T-helper 2 cell (primary cell): ENCODE data around the gene KDM8.
"Not testable (repeated sequence)": the region's sequence is repeated elsewhere in the genome, so short reads cannot be mapped to it uniquely, and the experiment has no call there.

Source experiments
- DNase-seq, 5 experiments: peaks; one replicate each; pipeline versions ENCODE4 v3.0.0 to v3.0.0-alpha.2; 2012 to 2022

Gene KDM8

DNA sequence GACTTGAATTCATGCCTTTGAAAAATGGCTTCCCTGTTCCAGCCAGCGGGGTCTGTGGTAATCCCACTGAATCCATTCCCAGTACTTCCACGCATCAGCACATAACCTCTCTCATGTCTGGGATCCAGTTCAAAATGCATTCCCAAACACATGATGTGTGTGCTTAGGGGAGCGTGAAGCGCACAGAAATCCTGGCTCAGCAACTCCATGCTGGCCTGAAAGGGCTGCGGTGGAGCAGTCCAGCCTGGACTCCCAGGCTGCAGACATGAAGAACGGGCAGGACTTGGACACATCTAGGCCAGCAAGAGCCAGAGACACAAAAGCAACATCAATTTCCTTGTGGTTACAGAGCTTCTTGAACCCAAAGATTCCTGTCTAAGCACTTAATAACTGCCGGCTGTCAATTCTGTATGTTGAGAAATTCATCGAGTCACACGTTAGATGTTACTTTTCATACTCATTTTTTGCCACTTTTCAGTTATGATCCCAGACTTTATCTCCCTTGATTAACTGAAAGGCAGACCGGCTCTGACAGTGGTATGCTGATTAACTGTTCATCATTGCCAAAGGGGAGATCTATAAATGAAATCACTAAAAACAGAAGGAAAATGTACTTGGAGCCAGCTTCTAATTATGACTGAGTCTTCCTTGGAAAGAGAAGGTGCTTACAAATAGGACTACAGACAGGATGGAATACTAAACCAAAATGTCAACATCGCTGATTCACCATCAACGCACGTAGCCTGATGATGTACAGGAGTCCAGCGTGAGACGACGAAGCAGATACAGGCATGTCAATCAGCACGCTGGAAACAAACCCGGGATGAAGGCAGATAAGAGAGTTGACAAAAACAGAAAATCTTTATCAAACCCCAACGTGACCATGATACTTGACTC, 42.2 kb downstream of the KDM8 start:
- DNase-seq = peak in 2 of 5 experiments; percentile 49 to 95

DNA sequence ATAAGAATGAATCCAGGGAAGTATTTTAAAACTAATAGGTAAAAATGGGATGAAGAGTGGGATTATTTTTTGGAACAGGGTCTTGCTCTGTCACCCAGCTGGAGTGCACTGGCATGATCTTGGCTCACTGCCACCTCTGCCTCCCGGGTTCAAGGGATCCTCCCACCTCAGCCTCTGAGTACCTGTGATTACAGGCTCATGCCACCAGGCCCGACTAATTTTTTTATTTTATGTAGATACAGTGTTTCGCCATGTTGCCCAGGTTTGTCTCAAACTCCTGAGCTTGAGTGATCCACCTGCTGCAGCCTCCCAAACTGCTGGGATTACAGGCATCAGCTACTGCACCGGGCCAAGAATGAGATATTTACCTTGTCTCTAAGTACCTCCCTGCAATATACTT, 43.1 kb downstream of the KDM8 start:
- peak in 1 of 5 experiments; percentile 61 for DNase-seq

- not testable (repeated sequence) for DNase-seq
Observed at GRCh38 chr16:27247076-27247475, 43.8 kb downstream of the KDM8 start.

DNA sequence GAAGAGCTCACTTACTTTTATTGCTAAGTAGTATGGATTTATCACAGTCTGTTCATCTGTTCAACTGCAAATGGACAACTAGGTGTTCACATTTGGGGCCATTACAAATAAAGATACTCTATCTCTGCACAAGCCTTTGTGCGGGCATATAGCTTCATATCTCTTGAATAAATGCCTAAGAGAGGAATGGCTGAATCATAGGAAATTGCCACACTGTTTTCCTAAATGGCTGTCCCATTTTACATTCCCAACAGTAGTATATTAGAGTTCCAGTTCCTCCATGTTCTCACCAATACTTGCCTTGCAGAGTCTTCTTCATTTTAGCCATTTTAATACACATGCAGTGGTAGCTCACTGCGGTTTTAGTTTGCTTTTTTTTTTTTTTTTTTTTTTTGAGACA, 44.7 kb downstream of the KDM8 start:
- DNase-seq = no peak

DNA sequence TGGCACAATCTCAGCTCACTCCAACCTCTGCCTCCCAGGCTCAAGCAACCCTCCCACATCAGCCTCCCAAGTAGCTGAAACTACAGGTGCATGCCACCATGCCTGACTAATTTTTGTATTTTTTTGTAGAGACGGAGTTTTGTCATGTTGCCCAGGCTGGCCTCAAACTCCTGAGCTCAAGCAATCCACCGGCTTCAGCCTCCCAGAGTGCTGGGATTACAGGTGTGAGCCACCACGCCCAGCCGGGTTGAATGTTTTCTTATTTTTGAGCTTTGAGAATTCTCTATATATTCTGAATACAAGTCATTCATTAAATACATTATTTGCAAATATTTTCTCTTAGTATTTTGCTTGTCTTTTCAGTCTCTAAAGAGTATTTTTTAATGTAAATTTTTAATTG, 45.6 kb downstream of the KDM8 start:
- DNase-seq = not testable (repeated sequence)

DNA sequence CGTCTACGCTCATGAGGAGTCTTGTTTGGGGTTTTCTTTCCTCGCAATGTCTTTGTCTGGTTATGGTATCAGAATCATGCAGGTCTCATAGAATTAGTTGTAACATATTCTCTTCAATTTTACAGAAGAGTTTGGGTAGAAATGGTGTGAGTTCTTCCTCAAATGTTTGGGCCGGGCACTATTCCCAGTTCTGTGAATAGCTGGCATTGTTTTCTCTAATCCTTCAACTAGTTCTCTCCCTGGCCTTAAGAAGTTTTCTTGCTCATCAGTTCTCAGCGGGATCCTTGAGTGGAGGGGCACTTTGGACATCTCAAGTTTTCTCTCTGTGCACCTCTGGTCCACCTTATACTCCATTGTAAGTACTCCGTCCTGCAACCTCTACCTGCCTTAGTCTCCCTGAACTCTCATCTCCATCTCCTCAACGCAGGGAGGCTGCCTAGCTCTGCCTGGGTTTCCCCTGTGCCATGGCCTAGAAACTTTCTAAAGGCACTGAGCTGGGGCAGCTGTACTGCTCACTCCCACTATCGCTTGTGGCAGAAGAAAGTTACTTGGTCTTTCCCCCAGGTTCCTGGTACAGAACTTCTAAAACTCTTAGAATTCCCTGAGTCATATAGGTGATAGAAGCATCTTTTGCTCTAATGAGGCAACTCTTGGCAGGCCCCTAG, 48.3 kb downstream of the KDM8 start:
- no peak for DNase-seq

DNA sequence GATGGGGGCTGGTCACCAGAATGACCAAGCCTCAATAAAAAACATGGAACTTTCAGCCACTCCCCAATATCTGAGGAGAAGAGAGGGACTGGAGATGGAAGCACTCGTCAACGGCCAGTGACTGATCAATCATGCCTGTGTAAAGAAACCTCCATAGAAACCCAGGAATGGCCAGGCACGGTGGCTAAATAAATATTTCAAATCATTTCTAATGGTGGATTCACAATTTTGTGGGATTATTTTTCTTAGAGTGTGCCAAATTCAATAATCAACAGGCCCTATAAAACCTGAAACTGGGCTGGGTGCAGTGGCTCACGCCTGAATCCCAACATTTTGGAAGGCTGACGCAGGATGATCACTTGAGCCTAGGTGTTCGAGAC, 48.9 kb downstream of the KDM8 start:
- DNase-seq = no peak

- DNase-seq = no peak
Observed at GRCh38 chr16:27253526-27253930, 50.2 kb downstream of the KDM8 start.

GRCh38 chr16:27254262-27254811, 51.0 kb downstream of the KDM8 start:
- peak in 1 of 5 experiments; percentile 68 for DNase-seq

- DNase-seq = no peak
Observed at GRCh38 chr16:27256861-27257260, 53.5 kb downstream of the KDM8 start.

DNA sequence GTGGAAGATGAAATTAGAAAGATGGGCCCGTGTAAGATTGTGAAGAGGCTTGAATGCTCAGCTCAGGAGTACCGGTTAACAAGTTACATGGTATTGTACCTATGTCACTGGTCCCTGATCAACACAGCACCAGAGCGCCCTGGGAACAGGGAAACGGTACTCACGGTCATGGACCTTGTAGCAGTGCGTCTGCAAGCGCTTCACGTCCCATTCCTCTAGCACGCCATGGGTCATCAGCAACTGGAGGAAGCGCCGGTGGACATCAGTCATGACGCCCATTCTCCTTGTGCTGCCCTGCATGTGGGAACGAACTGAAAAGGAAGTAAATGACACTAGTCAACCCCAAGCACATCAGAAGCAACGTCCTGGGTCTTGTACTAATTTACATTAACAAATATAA, 53.9 kb downstream of the KDM8 start:
- DNase-seq = no peak

DNA sequence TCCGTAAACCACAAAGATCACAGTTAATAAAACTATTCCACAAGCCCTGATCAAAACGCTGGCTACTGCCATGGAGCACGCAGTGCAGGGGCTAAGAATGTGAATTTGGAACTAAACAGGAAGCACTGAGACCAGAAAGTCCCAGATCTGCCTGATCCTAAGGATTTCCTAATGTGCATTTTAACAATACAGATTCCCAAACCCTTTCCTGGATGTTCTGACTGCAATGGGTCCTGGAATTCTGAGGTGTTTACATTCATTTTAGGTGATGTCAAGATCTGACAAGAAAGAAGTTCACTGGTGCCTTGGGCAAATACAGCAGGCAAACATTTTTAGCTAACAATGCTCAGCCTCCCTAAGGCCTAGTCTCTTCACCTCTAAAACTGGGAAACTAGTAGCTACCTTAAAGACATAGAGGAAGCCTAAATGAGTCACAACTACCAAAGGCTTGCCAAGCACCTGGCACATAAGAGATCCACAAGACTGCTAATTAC, 55.0 kb downstream of the KDM8 start:
- DNase-seq = peak in 1 of 5 experiments; percentile 68

DNA sequence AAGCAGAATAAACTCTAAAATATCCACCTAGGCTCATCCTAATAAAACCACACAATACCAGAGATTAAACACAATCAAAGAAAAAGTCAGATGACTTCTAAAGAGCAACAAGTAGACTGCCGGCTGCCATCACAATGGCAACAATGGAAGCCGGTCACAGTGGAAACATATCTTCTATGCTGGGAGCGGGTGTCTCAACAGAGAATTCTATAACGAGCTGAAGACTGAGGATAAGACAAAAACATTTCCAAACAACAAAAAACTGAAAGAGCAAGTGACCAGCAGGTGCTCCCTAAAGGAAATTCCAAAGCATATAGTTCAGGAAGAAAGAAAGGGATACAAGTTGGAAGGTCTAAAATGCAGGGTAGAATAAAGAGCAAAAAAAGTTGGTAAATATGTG, 56.4 kb downstream of the KDM8 start:
- DNase-seq = no peak

DNA sequence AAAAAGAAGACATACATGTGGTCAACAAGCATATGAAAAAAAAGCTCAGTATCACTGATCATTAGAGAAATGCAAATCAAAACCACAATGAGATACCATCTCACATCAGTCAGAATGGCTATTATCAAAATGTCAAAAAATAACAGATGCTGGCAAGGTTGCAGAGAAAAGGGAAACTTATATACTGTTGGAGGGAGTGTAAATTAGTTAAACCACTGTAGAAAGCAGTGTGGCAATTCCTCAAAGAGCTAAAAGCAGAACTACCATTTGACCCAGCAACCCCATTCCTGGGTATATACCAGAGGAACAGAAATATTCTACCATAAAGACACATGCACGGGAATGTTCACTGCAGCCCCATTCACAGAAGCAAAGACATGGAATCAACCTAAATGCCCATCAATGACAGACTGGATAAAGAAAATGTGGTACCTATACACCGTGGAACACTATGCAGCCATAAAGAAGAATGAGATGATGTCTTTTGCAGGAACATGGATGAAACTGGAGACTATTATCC, 59.6 kb downstream of the KDM8 start:
- not testable (repeated sequence) for DNase-seq

GRCh38 chr16:27264151-27264550, 60.8 kb downstream of the KDM8 start:
- no peak for DNase-seq

GRCh38 chr16:27265982-27266381, 62.7 kb downstream of the KDM8 start:
- DNase-seq = no peak

DNA sequence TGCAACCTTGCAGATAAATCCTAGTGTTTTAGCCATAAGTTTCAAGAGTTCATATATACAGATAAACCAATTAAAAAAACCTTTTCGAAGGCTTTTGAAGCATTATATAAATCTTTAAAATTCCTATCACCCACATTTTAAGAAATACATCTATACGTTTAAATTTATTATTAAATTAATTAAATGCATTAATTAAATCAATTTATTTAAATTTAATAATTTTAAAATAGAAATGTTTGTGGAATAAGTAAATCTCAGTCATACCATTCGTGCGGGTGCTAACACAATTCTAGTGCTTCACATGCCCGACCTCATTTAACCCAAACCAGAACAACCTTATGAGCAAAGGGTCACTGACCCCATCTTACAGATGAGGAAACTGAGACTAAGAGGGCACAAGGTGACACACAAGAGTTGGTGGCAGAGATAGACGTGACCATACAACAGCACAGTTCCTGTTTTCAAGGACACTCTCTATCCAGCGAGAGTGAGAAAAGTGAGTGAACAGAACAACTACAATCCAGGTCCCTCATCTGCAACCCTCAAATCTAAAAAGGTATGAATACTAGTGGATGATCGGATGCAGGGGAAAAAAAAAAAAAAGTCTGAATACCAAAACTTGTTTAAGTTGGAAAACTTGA, 63.8 kb downstream of the KDM8 start:
- peak in 1 of 5 experiments; percentile 70 for DNase-seq

- DNase-seq = peak; percentile 85 to 97 (median 93)
Observed at GRCh38 chr16:27268376-27269299, 65.3 kb downstream of the KDM8 start, which contains the start of gene NSMCE1. TSS of gene NSMCE1 (minus strand) at chr16:27268772. CDS start at chr16:27257570, 11,202 bp downstream.

- no peak for DNase-seq
Observed at GRCh38 chr16:27269300-27270150, 66.2 kb downstream of the KDM8 start.

GRCh38 chr16:27270349-27270748, 67.0 kb downstream of the KDM8 start:
- peak in 1 of 5 experiments; percentile 88 for DNase-seq
